HCT116 (cell line): Measurements from ENCODE around the gene FARP1.

Experiments used
- JUND ChIP-seq: IDR thresholded peaks from 2 replicates; pipeline ENCODE4 v1.6.1; 2012
- TF ChIP-seq, protein P1 (sequence below), 3 experiments: fragments of 200-600 bp in 1 of 3; sonication (generic) in 1 of 3; IDR thresholded peaks in 2 of 3; conservative IDR thresholded peaks in 1 of 3; 2 replicates each; pipeline ENCODE4 v1.5.1; 2012 to 2017; ENCODE audit warnings: low read depth in 2 of 3, low read length in 2 of 3, antibody characterized with exemption in 1 of 3, borderline replicate concordance in 1 of 3, control low read depth in 1 of 3, mild to moderate bottlenecking in 1 of 3, mixed read lengths in 1 of 3, mixed run types in 1 of 3, moderate library complexity in 1 of 3; ENCODE audit not compliant: insufficient read depth in 1 of 3

GRCh38 chr13:98428256-98428966 is 285.5 kb downstream of the FARP1 start:
- no peak for TF ChIP-seq JUND
- TF ChIP-seq, protein P1, sequence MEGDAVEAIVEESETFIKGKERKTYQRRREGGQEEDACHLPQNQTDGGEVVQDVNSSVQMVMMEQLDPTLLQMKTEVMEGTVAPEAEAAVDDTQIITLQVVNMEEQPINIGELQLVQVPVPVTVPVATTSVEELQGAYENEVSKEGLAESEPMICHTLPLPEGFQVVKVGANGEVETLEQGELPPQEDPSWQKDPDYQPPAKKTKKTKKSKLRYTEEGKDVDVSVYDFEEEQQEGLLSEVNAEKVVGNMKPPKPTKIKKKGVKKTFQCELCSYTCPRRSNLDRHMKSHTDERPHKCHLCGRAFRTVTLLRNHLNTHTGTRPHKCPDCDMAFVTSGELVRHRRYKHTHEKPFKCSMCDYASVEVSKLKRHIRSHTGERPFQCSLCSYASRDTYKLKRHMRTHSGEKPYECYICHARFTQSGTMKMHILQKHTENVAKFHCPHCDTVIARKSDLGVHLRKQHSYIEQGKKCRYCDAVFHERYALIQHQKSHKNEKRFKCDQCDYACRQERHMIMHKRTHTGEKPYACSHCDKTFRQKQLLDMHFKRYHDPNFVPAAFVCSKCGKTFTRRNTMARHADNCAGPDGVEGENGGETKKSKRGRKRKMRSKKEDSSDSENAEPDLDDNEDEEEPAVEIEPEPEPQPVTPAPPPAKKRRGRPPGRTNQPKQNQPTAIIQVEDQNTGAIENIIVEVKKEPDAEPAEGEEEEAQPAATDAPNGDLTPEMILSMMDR (IDR thresholded peaks at IDR 0.05 in 2 of 3, conservative IDR thresholded peaks at IDR 0.05 in 1 of 3; ENCODE audit: borderline replicate concordance in 1 of 3, insufficient read depth in 1 of 3, low read depth in 2 of 3, low read length in 2 of 3), result no peak
